Suprapubic skin (tissue), 4 donors: Measurements from ENCODE around the gene UGT1A3. TPM values are rescaled to one million over a fixed set of nuclear protein-coding genes. Genes with fewer than 3 reads are reported as not detected.
A peak's percentile ranks its signal among the peaks of the same experiment; 100 is the strongest.

Source experiments
- DNase-seq, 2 donors: peaks; one replicate each; pipeline ENCODE4 v3.0.0-alpha.2; 2019; ENCODE audit warnings: low spot score in 2 of 2
- H3K27ac ChIP-seq: fragments of 200-600 bp; sonication (generic); one replicate; pipeline ENCODE4 v1.5.1; 2019
- H3K27me3 ChIP-seq: fragments of 200-600 bp; sonication (generic); one replicate; pipeline ENCODE4 v1.5.1; 2019
- H3K36me3 ChIP-seq: fragments of 200-600 bp; sonication (generic); one replicate; pipeline ENCODE4 v1.5.1; 2019
- H3K4me1 ChIP-seq: fragments of 200-600 bp; sonication (generic); one replicate; pipeline ENCODE4 v1.5.1; 2019
- H3K4me3 ChIP-seq: fragments of 200-600 bp; sonication (generic); one replicate; pipeline ENCODE4 v1.5.1; 2019; ENCODE audit warnings: mild to moderate bottlenecking
- H3K9me3 ChIP-seq: fragments of 200-600 bp; sonication (generic); one replicate; pipeline ENCODE4 v1.5.1; 2019
- CTCF ChIP-seq, 2 donors: fragments of 200-600 bp in 1 of 2; fragments of 450-650 bp in 1 of 2; sonication (generic) in 1 of 2; IDR thresholded peaks; one replicate each; pipeline ENCODE4 v1.5.1; 2016 to 2019; ENCODE audit warnings: antibody characterized with exemption in 2 of 2, mild to moderate bottlenecking in 1 of 2, moderate library complexity in 1 of 2
- EP300 ChIP-seq: sonication (generic); formaldehyde crosslinking; IDR thresholded peaks from one replicate; pipeline ENCODE4 v1.6.1; 2017; ENCODE audit warnings: antibody characterized with exemption
- POLR2A ChIP-seq, 2 donors: fragments of 450-650 bp; IDR thresholded peaks; one replicate each; pipeline ENCODE4 v1.6.1; 2017; ENCODE audit warnings: antibody characterized with exemption in 2 of 2, mild to moderate bottlenecking in 2 of 2, moderate library complexity in 2 of 2
- POLR2AphosphoS5 ChIP-seq, 3 donors: sonication (generic); formaldehyde crosslinking; IDR thresholded peaks; one replicate each; pipeline ENCODE4 v1.6.1; 2017; ENCODE audit warnings: antibody characterized with exemption in 3 of 3
- WGBS: methylation state at CpG from one replicate; pipeline ENCODE4 v1.1.5; 2018; 5-methylcytosine and 5-hydroxymethylcytosine counted together
- total RNA-seq, 4 donors: library from RNA; depleted of rRNA; stranded (reverse); fragments of >200 nt; gene quantifications; one replicate each; pipeline ENCODE4 v1.1.0, GENCODE V29; 2016

UGT1A3 gene
- total RNA-seq, 4 donors from 2014 or later = 0.98 to 3.0 TPM; not detected in 2

DNA sequence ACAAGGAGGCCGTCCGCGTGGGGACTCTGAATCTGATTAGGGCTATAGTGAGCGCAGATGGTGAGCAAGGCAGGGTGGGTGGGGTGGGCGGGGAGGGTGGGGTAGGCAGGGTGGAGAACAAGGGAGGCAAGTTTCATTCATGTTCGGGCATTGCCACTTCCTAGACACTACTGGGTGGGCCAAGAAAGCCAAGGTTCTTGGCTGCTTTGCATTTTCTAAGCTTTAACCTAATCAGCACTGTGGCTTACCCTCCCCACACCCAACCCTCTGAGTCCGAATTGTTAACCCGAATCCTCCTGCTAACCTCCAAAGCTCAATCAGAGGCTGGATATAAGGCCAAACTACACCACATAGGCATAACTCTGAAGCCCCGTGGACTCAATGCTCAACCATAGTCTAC, 67.4 kb downstream of the UGT1A3 start:
- Histone ChIP-seq H3K4me3 (no peak overlapping the region), H3K27me3 (no peaks in the 10 kb centered on the region), H3K36me3 (no peaks in the 10 kb centered on the region), H3K9me3 (no peaks in the 10 kb centered on the region), H3K4me1 (no peaks in the 10 kb centered on the region), H3K27ac (no peak overlapping the region)
- DNase-seq = no peak
- WGBS = 50% methylated on average over 9 of the region's 9 CpGs
- TF ChIP-seq EP300 (no peak), CTCF (IDR thresholded peaks at IDR 0.05) (no peak), POLR2A (IDR thresholded peaks at IDR 0.05) (no peak), POLR2AphosphoS5 (IDR thresholded peaks at IDR 0.05) (no peak)

DNA sequence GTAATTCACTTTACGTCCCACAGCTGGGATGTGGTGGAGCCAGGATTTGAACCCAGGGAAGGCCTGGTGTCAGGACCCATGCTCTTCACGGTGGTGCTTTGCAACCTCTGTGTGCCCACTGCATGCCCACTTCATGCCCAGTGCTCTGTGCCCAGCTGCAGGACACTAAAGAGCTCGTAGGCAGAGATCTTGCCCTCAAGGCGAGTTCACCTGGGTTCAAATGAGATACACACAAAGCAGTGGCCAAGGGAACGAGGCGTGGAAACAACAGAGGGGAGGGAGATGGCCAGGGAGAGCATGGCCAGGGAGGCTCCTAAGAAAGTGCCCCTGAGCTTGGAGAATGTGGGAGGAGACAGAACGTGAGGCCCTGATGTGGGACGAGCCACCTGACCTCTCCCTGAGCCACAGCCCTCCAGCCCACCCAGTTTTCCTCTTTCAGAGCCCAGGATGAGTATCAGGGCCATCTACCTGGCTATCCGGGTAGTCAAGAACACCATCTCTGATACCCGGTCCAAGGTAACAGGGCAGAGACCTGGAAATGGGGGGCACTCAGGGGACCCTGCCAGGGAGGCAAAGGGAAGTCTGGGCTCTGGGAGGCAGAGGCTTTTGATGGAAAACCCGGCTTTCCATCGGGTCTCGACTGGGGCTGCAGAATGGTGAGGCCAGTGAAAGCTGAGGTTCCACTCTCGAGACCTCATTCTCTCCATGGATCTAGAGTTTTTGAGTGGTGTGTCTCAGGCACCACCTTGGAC, 69.7 kb downstream of the UGT1A3 start:
- Histone ChIP-seq H3K27ac (no peak overlapping the region), H3K27me3 (peaks cover 2% of the 10 kb centered on the region), H3K4me1 (no peaks in the 10 kb centered on the region), H3K9me3 (no peaks in the 10 kb centered on the region), H3K4me3 (no peak overlapping the region), H3K36me3 (no peaks in the 10 kb centered on the region)
- TF ChIP-seq POLR2AphosphoS5 (IDR thresholded peaks at IDR 0.05) (no peak), CTCF (IDR thresholded peaks at IDR 0.05) (no peak), POLR2A (IDR thresholded peaks at IDR 0.05) (no peak), EP300 (no peak)
- WGBS = 89% methylated on average over 11 of the region's 14 CpGs
- no peak for DNase-seq

DNA sequence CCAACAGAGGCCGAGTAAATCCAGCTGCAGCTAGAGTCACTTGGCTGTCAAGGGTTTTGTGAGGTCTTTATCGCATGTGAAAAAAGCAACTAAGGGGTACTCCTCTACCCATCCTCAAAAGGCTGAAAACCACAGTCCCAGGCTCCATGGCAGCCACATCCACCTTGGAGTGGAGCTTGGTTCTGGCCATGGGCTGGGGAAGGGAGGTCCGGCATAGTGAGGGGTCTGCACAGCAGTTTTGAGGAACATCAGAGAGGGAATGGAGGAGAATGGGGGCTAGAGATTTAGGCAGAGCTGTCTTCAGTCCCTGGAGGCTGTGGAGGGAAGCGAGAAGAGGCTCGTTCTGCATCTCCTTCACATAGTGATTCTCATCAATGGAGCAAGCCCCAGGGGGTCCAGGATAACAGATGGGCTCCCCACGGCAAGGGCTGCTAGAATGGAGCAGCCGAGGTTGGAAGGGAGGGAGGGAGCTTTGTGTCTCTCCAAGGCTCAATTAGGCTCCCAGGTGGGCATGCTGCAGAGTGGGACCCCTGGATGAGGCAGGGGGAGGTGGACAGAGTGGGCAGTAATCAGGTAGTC, 70.3 kb downstream of the UGT1A3 start:
- H3K4me1 ChIP-seq = no peaks in the 10 kb centered on the region
- no peak overlapping the region for H3K27ac ChIP-seq
- H3K4me3 ChIP-seq = no peak overlapping the region
- peaks cover 2% of the 10 kb centered on the region for H3K27me3 ChIP-seq
- DNase-seq = peak in 1 of 2 donors; percentile 44
- 72% methylated on average over 5 of the region's 7 CpGs for WGBS
- no peaks in the 10 kb centered on the region for H3K36me3 ChIP-seq
- TF ChIP-seq POLR2A (IDR thresholded peaks at IDR 0.05) (no peak), EP300 (no peak), POLR2AphosphoS5 (IDR thresholded peaks at IDR 0.05) (no peak), CTCF (IDR thresholded peaks at IDR 0.05) (no peak)
- no peaks in the 10 kb centered on the region for H3K9me3 ChIP-seq

DNA sequence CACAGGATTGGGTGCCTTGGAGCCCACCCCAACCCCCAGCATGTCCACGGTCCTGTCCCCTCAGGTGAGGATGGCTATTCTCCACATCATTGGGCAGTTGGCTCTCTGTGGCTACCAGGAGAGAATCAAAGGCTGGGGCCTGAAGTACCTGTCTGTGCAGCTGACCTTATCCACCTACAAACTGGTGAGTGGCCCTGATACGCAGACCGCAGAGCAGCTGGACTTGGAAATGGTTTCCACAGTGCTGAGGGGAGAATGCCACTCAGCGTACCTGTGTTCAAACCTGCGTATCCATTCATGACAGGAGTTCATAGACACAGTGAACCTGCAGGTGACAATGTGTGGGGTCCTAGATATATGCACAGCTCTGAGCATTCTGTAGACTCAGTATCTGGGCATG, 70.9 kb downstream of the UGT1A3 start:
- no peaks in the 10 kb centered on the region for H3K36me3 ChIP-seq
- H3K27me3 ChIP-seq = peaks cover 6% of the 10 kb centered on the region
- TF ChIP-seq POLR2A (IDR thresholded peaks at IDR 0.05) = no peak
- TF ChIP-seq POLR2AphosphoS5 (IDR thresholded peaks at IDR 0.05) = no peak
- TF ChIP-seq EP300 = no peak
- no peak for TF ChIP-seq CTCF (IDR thresholded peaks at IDR 0.05)
- no CpG with 5 or more reads among the region's 5 CpGs for WGBS
- DNase-seq = no peak
- no peak overlapping the region for H3K4me3 ChIP-seq
- H3K9me3 ChIP-seq = no peaks in the 10 kb centered on the region
- H3K27ac ChIP-seq = no peak overlapping the region
- H3K4me1 ChIP-seq = no peaks in the 10 kb centered on the region

GRCh38 chr2:233800208-233800607, 71.4 kb downstream of the UGT1A3 start:
- DNase-seq = no peak
- 85% methylated on average over 5 of the region's 7 CpGs for WGBS
- TF ChIP-seq POLR2AphosphoS5 (IDR thresholded peaks at IDR 0.05) = no peak
- TF ChIP-seq CTCF (IDR thresholded peaks at IDR 0.05) = no peak
- TF ChIP-seq POLR2A (IDR thresholded peaks at IDR 0.05) = no peak

More at GRCh38 chr2:233800208-233800607, 71.4 kb downstream of the UGT1A3 start:
- Histone ChIP-seq H3K27ac (no peak overlapping the region), H3K36me3 (no peaks in the 10 kb centered on the region), H3K4me1 (no peaks in the 10 kb centered on the region), H3K27me3 (peaks cover 6% of the 10 kb centered on the region), H3K9me3 (no peaks in the 10 kb centered on the region), H3K4me3 (no peak overlapping the region)
